B cell (primary cell): ENCODE results near the gene PRR23A. TPM values are rescaled to one million over a fixed set of nuclear protein-coding genes. Genes with fewer than 3 reads are reported as not detected.

Experiments used
- ATAC-seq: fragments of 200-7000 bp; cut with Tn5 transposase; one replicate; pipeline ENCODE4 v1.10.0; 2021; ENCODE audit warnings: low read depth, mild to moderate bottlenecking, moderate number of reproducible peaks, moderate library complexity
- CTCF ChIA-PET: fragments of 350-600 bp; sonication (Branson Sonifier 250); formaldehyde crosslinking; loops from one replicate; lab custom pipeline; 2021; ENCODE audit warnings: antibody characterized with exemption, inconsistent platforms; lab: Charles Lee
- POLR2A ChIA-PET: fragments of 350-600 bp; sonication (Branson Sonifier 250); formaldehyde crosslinking; loops from one replicate; lab custom pipeline; 2021; ENCODE audit warnings: antibody characterized with exemption; lab: Charles Lee
- DNase-seq: peaks from one replicate; pipeline ENCODE4 v3.0.0; 2013
- H2AFZ ChIP-seq: 2 replicates; pipeline ENCODE4 v1.6.1; 2012; ENCODE audit warnings: mild to moderate bottlenecking, low read depth, low read length; ENCODE audit not compliant: insufficient read depth, poor library complexity, severe bottlenecking
- H3K27ac ChIP-seq, 2 donors: 1 replicate in 1 of 2; 2 replicates in 1 of 2; pipeline ENCODE4 v1.5.1; 2012 to 2013; ENCODE audit warnings: low read length in 2 of 2, mild to moderate bottlenecking in 2 of 2, moderate library complexity in 1 of 2
- H3K27me3 ChIP-seq, 4 experiments: fragments of 200-600 bp in 1 of 4; sonication (generic) in 1 of 4; replicated peaks in 1 of 4; 1 replicate in 2 of 4; 2 replicates in 2 of 4; pipeline versions ENCODE4 v1.6.1 to v1.7.0; 2013 to 2016; ENCODE audit warnings: low read length in 3 of 4, mild to moderate bottlenecking in 2 of 4, mixed read lengths in 1 of 4, moderate library complexity in 1 of 4; ENCODE audit not compliant: insufficient read depth in 4 of 4, control insufficient read depth in 3 of 4; ENCODE audit errors: control extremely low read depth in 1 of 4
- H3K36me3 ChIP-seq, 2 experiments: replicated peaks in 1 of 2; 1 replicate in 1 of 2; 2 replicates in 1 of 2; pipeline versions ENCODE4 v1.6.1 to v1.7.1; 2013; ENCODE audit warnings: low read length in 1 of 2; ENCODE audit not compliant: insufficient read depth in 2 of 2, control insufficient read depth in 1 of 2; ENCODE audit errors: control extremely low read depth in 1 of 2, extremely low read depth in 1 of 2
- H3K4me1 ChIP-seq, 2 donors: fragments of 200-600 bp in 1 of 2; sonication (generic) in 1 of 2; 1 replicate in 1 of 2; 2 replicates in 1 of 2; pipeline versions ENCODE4 v1.5.1 to v1.6.1; 2013 to 2017; ENCODE audit warnings: low read length in 2 of 2; ENCODE audit not compliant: control insufficient read depth in 2 of 2, insufficient read depth in 2 of 2
- H3K4me2 ChIP-seq: replicated peaks from 2 replicates; pipeline ENCODE3; 2012; ENCODE audit warnings: mild to moderate bottlenecking, low read depth, low read length; ENCODE audit not compliant: poor library complexity, severe bottlenecking
- H3K4me3 ChIP-seq, 5 experiments: fragments of 200-600 bp in 1 of 5; sonication (generic) in 1 of 5; 1 replicate in 3 of 5; 2 replicates in 2 of 5; pipeline versions ENCODE4 v1.5.1 to v1.7.0; 2011 to 2016; ENCODE audit warnings: low read length in 4 of 5, mild to moderate bottlenecking in 4 of 5, low read depth in 2 of 5, control low read depth in 1 of 5, moderate library complexity in 1 of 5; ENCODE audit not compliant: insufficient read depth in 1 of 5; ENCODE audit errors: control extremely low read depth in 1 of 5, extremely low read depth in 1 of 5
- H3K79me2 ChIP-seq: fragments of 200-600 bp; sonication (generic); one replicate; pipeline ENCODE4 v1.6.0; 2016; ENCODE audit warnings: low read length; ENCODE audit not compliant: control insufficient read depth, insufficient read depth
- H3K9ac ChIP-seq: fragments of 200-600 bp; sonication (generic); 2 replicates; pipeline ENCODE4 v1.6.1; 2017; ENCODE audit warnings: mild to moderate bottlenecking, low read length, moderate library complexity
- H3K9me3 ChIP-seq, 3 donors: one replicate each; pipeline versions ENCODE4 v1.6.1 to v1.7.1; 2013; ENCODE audit warnings: low read length in 2 of 3; ENCODE audit not compliant: control insufficient read depth in 2 of 3, insufficient read depth in 1 of 3; ENCODE audit errors: control extremely low read depth in 1 of 3
- H4K20me1 ChIP-seq: 2 replicates; pipeline ENCODE4 v1.6.0; 2012; ENCODE audit warnings: mild to moderate bottlenecking, low read length; ENCODE audit not compliant: insufficient read depth, control insufficient read depth, poor library complexity, severe bottlenecking
- H3K27ac Mint-ChIP-seq: one replicate; pipeline ENCODE4 v1.8.0; 2021; ENCODE audit warnings: mixed read lengths
- H3K27me3 Mint-ChIP-seq: one replicate; pipeline ENCODE4 v1.8.0; 2021; ENCODE audit warnings: mixed read lengths
- H3K4me1 Mint-ChIP-seq: one replicate; pipeline ENCODE4 v1.8.0; 2021; ENCODE audit warnings: mixed read lengths
- H3K4me3 Mint-ChIP-seq: one replicate; pipeline ENCODE4 v1.8.0; 2021; ENCODE audit warnings: mixed read lengths
- H3K9me3 Mint-ChIP-seq: one replicate; pipeline ENCODE4 v1.8.0; 2022; ENCODE audit warnings: mixed read lengths; ENCODE audit not compliant: insufficient read depth
- CTCF ChIP-seq: fragments of 200-600 bp; IDR thresholded peaks from one replicate; pipeline ENCODE4 v1.8.0; 2022; ENCODE audit warnings: antibody characterized with exemption, mild to moderate bottlenecking
- EZH2 ChIP-seq: IDR thresholded peaks from 2 replicates; pipeline ENCODE4 v1.6.1; 2012; ENCODE audit warnings: borderline replicate concordance, low read depth, mild to moderate bottlenecking, moderate library complexity, low read length; ENCODE audit not compliant: insufficient read depth, poor library complexity, severe bottlenecking
- WGBS: methylation state at CpG from one replicate; pipeline ENCODE4 v1.1.5; 2013; ENCODE audit warnings: missing lambda C conversion rate; ENCODE audit not compliant: insufficient coverage; 5-methylcytosine and 5-hydroxymethylcytosine counted together
- intact Hi-C: fragments of 100-400 bp; cut with micrococcal nuclease; formaldehyde crosslinking; loops from one replicate; pipeline ENCODE4 v1.10.0; 2022
- polyA plus RNA-seq: library from polyadenylated mRNA; depleted of rRNA; stranded (reverse); fragments of >200 nt; gene quantifications from 2 replicates; pipeline ENCODE4 v1.2.3, GENCODE V29; 2012
- total RNA-seq, 2 donors: library from RNA; stranded (reverse); fragments of 120-200 nt in 1 of 2; gene quantifications; 1 replicate in 1 of 2; 2 replicates in 1 of 2; pipeline versions ENCODE4 v1.2.3 to v1.2.4, GENCODE V29; 2013 to 2022

Gene PRR23A
- total and polyA plus RNA-seq, 2 donors (not counting 1 experiment from before 2014, with no cell fraction given): not detected

- TF ChIP-seq EZH2: no peak
- TF ChIP-seq CTCF: no peak
- H4K20me1 ChIP-seq: no peaks in the 10 kb centered on the region
- H3K9ac ChIP-seq: no peak overlapping the region
- 74% methylated on average over 77 of the region's 81 CpGs for WGBS
- no peaks in the 10 kb centered on the region for H3K4me1 ChIP-seq
- no peak overlapping the region for H3K4me2 ChIP-seq
- intact Hi-C loops: no loop called here
- H3K27ac ChIP-seq: no peak overlapping the region
- H3K27me3 ChIP-seq: no peaks in the 10 kb centered on the region
- POLR2A ChIA-PET: no interaction called here
- no peaks in the 10 kb centered on the region for H3K36me3 ChIP-seq
- no peak overlapping the region for H3K4me3 ChIP-seq
- Mint-ChIP-seq H3K4me1 (no peaks in the 10 kb centered on the region), H3K27ac (no peak overlapping the region), H3K27me3 (peaks cover 8% of the 10 kb centered on the region), H3K9me3 (peaks cover 2% of the 10 kb centered on the region), H3K4me3 (no peak overlapping the region)
- no peaks in the 10 kb centered on the region for H3K79me2 ChIP-seq
- H3K9me3 ChIP-seq: peaks cover 0 to 25% (median 0%) of the 10 kb centered on the region in 3 donors
- ATAC-seq (no peak), DNase-seq (no peak)
- CTCF ChIA-PET: no interaction called here
- H2AFZ ChIP-seq: no peak overlapping the region
Observed at GRCh38 chr3:139020036-139020867, 14.2 kb upstream of the PRR23A start.

- Histone ChIP-seq H3K27ac (no peak overlapping the region), H3K9me3 (peaks cover 0 to 21% (median 0%) of the 10 kb centered on the region in 3 donors), H3K9ac (no peak overlapping the region), H3K4me3 (no peak overlapping the region), H3K4me1 (no peaks in the 10 kb centered on the region), H3K27me3 (no peaks in the 10 kb centered on the region), H4K20me1 (no peaks in the 10 kb centered on the region), H3K4me2 (no peak overlapping the region), H2AFZ (no peak overlapping the region), H3K79me2 (no peaks in the 10 kb centered on the region), H3K36me3 (no peaks in the 10 kb centered on the region)
- H3K27ac Mint-ChIP-seq: no peak overlapping the region
- H3K9me3 Mint-ChIP-seq: peaks cover 5% of the 10 kb centered on the region
- intact Hi-C loops: no loop called here
- H3K4me3 Mint-ChIP-seq: no peak overlapping the region
- no peak for DNase-seq
- ChIA-PET POLR2A (no interaction called here), CTCF (no interaction called here)
- no peak for TF ChIP-seq CTCF
- no peak for TF ChIP-seq EZH2
- H3K27me3 Mint-ChIP-seq: peaks cover 8% of the 10 kb centered on the region
- no peaks in the 10 kb centered on the region for H3K4me1 Mint-ChIP-seq
- WGBS: 86% methylated on average over 1 of the region's 3 CpGs
- ATAC-seq: no peak
Observed at GRCh38 chr3:139016430-139017048, 10.5 kb upstream of the PRR23A start.
